Cardiac fibroblast (primary cell): Measurements from ENCODE around the gene FXYD6.
A peak's percentile ranks its signal among the peaks of the same experiment; 100 is the strongest.

Experiments
- DNase-seq, 2 donors: peaks; one replicate each; pipeline versions ENCODE4 v3.0.0 to v3.0.0-alpha.2; 2010; ENCODE audit warnings: low read depth in 2 of 2
- H3K4me3 ChIP-seq, 2 donors: replicated peaks in 1 of 2; 1 replicate in 1 of 2; 2 replicates in 1 of 2; pipeline ENCODE4 v1.5.1; 2011; ENCODE audit warnings: low read depth in 2 of 2, low read length in 2 of 2, mild to moderate bottlenecking in 2 of 2, moderate library complexity in 1 of 2
- TF ChIP-seq, protein P1 (sequence below): IDR thresholded peaks from one replicate; pipeline ENCODE4 v1.5.1; 2011; ENCODE audit warnings: low read depth, mild to moderate bottlenecking, low read length, inconsistent platforms

The FXYD6 gene

DNA sequence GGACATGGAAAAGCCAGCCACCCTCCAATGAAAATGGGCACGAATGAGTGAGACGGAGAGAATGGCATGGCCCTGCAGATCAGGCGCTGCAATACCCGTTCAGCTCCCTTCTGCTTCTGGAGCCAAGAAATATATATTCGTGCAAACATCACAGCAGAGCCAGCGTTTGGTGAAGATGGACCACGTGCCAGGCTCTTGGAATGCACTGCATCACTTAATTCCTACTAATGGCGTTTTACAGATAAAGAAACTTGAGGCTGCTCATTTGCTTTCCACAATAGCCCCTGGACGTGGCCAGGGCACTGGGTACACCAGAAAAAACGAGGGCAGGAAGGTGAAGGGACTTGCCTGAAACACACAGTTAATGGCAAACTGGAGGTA lies 50.3 kb downstream of the FXYD6 start:
- no peak overlapping the region for H3K4me3 ChIP-seq
- DNase-seq, result no peak
- TF ChIP-seq, protein P1, sequence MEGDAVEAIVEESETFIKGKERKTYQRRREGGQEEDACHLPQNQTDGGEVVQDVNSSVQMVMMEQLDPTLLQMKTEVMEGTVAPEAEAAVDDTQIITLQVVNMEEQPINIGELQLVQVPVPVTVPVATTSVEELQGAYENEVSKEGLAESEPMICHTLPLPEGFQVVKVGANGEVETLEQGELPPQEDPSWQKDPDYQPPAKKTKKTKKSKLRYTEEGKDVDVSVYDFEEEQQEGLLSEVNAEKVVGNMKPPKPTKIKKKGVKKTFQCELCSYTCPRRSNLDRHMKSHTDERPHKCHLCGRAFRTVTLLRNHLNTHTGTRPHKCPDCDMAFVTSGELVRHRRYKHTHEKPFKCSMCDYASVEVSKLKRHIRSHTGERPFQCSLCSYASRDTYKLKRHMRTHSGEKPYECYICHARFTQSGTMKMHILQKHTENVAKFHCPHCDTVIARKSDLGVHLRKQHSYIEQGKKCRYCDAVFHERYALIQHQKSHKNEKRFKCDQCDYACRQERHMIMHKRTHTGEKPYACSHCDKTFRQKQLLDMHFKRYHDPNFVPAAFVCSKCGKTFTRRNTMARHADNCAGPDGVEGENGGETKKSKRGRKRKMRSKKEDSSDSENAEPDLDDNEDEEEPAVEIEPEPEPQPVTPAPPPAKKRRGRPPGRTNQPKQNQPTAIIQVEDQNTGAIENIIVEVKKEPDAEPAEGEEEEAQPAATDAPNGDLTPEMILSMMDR, result no peak

DNA sequence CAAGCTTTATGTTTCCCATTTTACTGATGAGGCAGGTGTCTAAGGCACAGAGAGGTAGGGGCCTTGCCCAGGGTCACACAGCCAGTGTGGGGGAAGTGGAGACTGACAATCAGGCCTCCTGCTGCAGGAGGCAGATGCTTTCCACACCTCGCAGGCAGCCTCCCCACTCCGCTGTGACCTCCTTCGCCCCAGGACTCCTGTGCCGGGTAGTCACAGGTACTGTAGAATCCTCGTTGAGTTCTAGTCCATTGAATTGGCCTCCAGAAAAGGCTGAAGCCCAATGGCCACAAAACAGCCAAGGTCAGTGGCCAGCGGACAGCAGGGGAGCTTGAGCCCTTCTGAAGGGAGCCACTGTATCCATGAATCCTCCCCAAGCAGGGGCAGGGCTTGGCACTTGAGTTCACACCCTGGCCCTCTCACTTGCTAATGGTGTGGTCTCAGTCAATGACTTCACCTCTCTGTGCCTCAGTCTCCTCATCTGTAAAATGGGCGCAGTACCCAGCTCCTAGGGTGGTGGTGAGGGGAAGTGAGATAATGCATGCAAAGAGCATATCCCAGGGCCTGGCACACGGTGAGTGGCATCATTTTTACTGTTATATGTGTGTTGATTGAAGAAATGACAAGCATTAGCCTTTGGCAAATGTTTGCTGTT lies 50.8 kb downstream of the FXYD6 start:
- DNase-seq, result no peak
- TF ChIP-seq, protein P1, result no peak
- H3K4me3 ChIP-seq, result no peak overlapping the region

DNA sequence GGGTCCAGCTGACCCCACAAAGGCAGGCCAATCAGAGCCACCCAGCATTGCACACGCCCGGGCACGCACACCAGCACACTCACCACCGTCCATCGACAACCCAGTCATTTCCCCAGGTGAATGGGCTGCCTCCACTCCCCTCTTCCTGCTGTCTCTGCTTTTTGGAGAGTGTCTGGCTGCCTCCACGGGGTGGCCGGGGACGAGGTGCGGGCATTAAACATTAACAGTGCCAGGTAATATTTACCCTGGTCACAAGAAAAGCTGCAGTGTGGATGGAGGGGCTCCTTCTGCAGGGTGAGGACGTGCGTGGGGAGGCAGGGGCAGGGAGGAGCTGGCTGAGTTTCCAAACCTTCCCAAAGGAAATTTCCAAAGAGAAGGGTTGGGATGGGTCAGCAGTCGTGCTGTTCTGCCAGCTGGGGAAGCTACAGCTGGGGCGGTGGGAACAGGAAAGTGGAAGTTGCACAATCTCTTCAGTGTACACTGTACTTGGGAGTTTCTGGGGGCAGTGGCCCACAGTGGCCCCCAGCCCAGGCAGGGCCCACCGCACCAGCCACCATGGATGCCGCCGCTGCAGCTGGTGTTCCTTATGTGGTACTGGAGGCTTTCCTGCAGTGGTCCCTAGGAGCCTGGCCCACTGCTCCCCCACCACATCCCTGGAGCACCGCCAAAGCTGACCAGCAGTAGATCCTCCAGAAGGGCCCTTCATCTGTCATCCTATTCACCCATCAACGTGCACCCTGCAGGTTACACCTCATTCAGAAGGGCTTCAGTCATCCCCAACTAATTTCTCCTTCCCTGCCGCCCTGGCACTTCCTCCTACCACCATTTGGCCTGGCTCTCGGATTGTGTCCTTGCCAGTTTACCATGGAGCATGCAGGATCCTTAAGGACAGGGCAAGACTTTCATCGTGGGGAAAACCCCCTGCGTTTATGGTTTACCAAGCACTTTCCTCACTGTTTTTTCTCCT lies 51.6 kb downstream of the FXYD6 start, which contains the start of gene FXYD2:
TSS of gene FXYD2 (minus strand) at position 174 of the 967 bp plus-strand sequence. CDS start at position 108, 66 bp downstream.
- peak in 1 of 2 donors; percentile 72 for DNase-seq
- TF ChIP-seq, protein P1, result no peak
- H3K4me3 ChIP-seq, result no peak within 1 kb of the TSS

DNA sequence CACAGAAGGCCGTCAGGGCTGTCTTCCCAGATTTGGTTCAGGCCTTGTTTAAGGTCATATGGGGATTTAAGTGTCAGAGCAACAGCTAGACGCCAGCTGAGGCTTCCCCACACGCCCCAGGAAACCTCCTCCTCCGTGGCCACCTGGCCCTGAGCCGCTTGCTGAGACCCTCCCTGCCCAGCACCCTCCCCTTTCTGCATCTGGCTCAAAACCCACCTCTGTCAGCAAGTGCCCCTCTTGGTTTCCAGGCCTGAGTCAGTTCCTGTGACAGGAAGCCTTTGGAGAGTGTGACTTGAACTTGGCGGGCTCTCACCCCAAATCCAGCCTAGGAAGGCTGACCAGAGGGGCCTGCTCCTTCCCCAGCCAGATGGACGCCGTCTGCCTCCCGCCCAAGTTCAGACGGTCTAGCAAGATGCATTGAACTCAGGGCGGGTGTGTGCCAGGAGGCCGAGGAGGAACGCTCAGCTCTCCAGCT lies 52.5 kb downstream of the FXYD6 start:
- H3K4me3 ChIP-seq, result no peak overlapping the region
- TF ChIP-seq, protein P1, result no peak
- peak; percentile 49 to 86 for DNase-seq

DNA sequence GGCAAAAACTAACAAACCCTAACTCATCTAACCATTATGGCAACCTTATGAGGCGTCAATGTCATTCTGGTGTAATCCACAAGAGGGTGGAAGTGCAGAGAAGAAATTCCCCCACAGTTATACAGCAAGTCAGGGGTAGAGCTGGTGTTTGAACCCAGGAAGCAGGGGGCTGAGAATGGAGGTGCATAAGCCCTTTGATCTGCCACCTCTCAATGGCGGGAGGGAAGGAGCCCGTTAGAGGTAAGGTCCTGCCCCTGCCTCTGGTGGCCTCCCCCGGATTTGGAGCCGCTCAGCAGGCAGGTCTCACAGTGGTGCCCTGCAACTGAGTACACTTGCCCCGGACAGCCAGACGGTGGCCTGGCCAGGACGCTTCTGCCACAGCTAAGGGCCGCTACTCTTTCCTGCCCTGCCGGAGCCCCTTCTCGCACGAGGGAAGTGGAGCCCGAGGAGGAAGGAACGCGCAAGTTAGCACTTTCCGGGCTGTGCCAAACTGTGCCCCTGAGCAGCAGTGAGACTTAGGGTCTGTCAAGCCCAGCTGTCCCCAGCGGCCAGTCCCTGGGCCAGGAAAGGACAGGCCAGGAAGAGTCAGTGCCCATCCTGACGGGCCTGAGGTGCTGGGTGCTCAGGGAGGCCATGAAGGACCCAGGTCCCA lies 53.0 kb downstream of the FXYD6 start:
- no peak for DNase-seq
- TF ChIP-seq, protein P1, result peak; percentile 17
- no peak overlapping the region for H3K4me3 ChIP-seq
